IPS-15b (cell line): ENCODE results near the gene MGAT4C.
A peak's percentile ranks its signal among the peaks of the same experiment; 100 is the strongest.
"Not testable (repeated sequence)": the region's sequence is repeated elsewhere in the genome, so short reads cannot be mapped to it uniquely, and the experiment has no call there.

Experiments used
- H3K27me3 ChIP-seq: one replicate; pipeline ENCODE4 v1.6.1; 2013; ENCODE audit warnings: low read length; ENCODE audit not compliant: control insufficient read depth, insufficient read depth
- H3K36me3 ChIP-seq: one replicate; pipeline ENCODE4 v1.6.1; 2013; ENCODE audit warnings: low read length; ENCODE audit not compliant: control insufficient read depth, insufficient read depth
- H3K4me1 ChIP-seq: one replicate; pipeline ENCODE4 v1.6.1; 2013; ENCODE audit warnings: mild to moderate bottlenecking, low read length; ENCODE audit not compliant: control insufficient read depth, insufficient read depth
- H3K4me3 ChIP-seq: one replicate; pipeline ENCODE4 v1.5.1; 2013; ENCODE audit warnings: low read depth, low read length
- H3K9ac ChIP-seq: one replicate; pipeline ENCODE4 v1.6.1; 2013; ENCODE audit warnings: low read depth, mild to moderate bottlenecking, low read length
- H3K9me3 ChIP-seq: one replicate; pipeline ENCODE4 v1.6.1; 2013; ENCODE audit warnings: mild to moderate bottlenecking, low read length; ENCODE audit not compliant: control insufficient read depth, insufficient read depth

Gene MGAT4C

GRCh38 chr12:86256163-86256562 lies at the start of gene MGAT4C:
Gene MGAT4C (minus strand): TSS chr12:86256391.
- H3K9ac ChIP-seq = no peak within 1 kb of the TSS

GRCh38 chr12:86296396-86296795 lies 40.2 kb upstream of the MGAT4C start:
- not testable (repeated sequence) for H3K36me3 ChIP-seq, H3K4me3 ChIP-seq, H3K9ac ChIP-seq, H3K9me3 ChIP-seq, H3K4me1 ChIP-seq, H3K27me3 ChIP-seq

More at GRCh38 chr12:86256163-86256562, at the start of gene MGAT4C:
- H3K27me3 ChIP-seq = no peaks in the 10 kb centered on the region
- no peaks in the 10 kb centered on the region for H3K4me1 ChIP-seq
- no peaks in the 10 kb centered on the region for H3K9me3 ChIP-seq
- H3K4me3 ChIP-seq = no peak within 1 kb of the TSS
- H3K36me3 ChIP-seq = no peaks in the 10 kb centered on the region

GRCh38 chr12:86293682-86294240 lies 37.6 kb upstream of the MGAT4C start:
- H3K4me3 ChIP-seq = no peak overlapping the region
- no peaks in the 10 kb centered on the region for H3K27me3 ChIP-seq
- no peaks in the 10 kb centered on the region for H3K36me3 ChIP-seq
- H3K9ac ChIP-seq = no peak overlapping the region
- no peaks in the 10 kb centered on the region for H3K9me3 ChIP-seq
- no peaks in the 10 kb centered on the region for H3K4me1 ChIP-seq

DNA sequence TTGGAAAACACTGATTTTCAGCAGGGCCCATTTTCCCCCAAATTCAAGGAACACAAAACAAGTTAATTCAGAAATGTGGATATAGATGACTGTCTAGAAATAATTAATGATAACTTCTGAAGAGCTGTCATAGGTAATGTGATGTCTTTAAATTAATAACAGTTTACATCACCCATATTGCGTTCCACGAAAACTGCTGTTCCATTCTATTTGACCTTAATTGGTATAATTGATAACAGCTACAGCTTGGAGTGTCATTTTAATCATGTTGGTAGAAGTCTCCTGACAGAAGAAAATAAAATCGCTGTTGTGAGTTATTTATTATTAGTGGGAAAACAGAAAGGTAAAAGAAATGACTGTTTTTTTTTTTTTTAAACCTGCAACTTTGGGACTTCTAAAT lies 36.3 kb upstream of the MGAT4C start:
- Histone ChIP-seq H3K27me3 (no peaks in the 10 kb centered on the region), H3K4me1 (no peaks in the 10 kb centered on the region), H3K9me3 (no peaks in the 10 kb centered on the region), H3K4me3 (no peak overlapping the region), H3K9ac (no peak overlapping the region), H3K36me3 (no peaks in the 10 kb centered on the region)

DNA sequence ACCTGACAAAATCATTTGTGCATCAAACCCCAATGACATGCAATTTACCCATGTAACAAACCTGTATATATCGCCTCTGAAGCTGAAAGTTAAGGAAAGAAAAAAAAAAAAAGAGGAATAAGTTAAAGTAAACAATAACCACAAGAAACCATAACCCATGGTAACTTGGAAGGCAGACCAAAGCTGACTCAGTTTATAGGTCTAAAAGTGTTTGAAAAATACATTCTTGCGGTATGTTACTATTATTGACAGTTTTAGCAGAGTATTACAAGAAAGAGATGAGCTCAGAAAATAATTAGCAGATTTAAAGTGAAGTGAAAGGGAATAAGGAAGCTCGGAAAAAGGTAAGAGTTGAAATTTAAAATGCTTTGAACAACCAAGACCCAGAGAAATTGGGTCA lies 34.4 kb upstream of the MGAT4C start:
- no peaks in the 10 kb centered on the region for H3K4me1 ChIP-seq
- no peaks in the 10 kb centered on the region for H3K36me3 ChIP-seq
- H3K9me3 ChIP-seq = no peaks in the 10 kb centered on the region
- no peak overlapping the region for H3K9ac ChIP-seq
- H3K27me3 ChIP-seq = no peaks in the 10 kb centered on the region
- no peak overlapping the region for H3K4me3 ChIP-seq

DNA sequence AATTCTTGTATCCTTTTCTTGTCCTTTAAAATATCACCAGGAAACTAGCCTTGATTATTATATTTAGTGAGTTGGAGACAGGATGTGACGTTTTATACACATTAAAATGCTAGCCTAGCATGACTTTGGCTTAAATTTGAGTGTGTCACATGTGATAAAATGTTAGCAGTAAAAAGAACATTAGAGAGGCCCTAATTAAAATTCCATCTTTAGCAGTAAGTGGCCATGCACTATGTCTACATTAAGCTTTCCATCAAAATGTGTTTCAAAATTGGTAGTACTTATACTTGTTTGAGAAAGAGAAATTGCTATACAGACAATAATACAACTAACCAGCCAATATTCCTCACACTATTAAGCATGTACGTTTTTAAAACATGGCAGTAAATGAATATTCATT lies 29.9 kb upstream of the MGAT4C start:
- no peaks in the 10 kb centered on the region for H3K27me3 ChIP-seq

GRCh38 chr12:86283620-86284019 lies 27.4 kb upstream of the MGAT4C start:
- Histone ChIP-seq H3K4me1 (no peaks in the 10 kb centered on the region), H3K9ac (no peak overlapping the region), H3K36me3 (no peaks in the 10 kb centered on the region), H3K27me3 (no peaks in the 10 kb centered on the region), H3K9me3 (no peaks in the 10 kb centered on the region), H3K4me3 (no peak overlapping the region)

More for the DNA sequence above, 29.9 kb upstream of the MGAT4C start:
- H3K9ac ChIP-seq = no peak overlapping the region
- H3K36me3 ChIP-seq = no peaks in the 10 kb centered on the region
- H3K9me3 ChIP-seq = no peaks in the 10 kb centered on the region
- H3K4me1 ChIP-seq = no peaks in the 10 kb centered on the region
- no peak overlapping the region for H3K4me3 ChIP-seq

DNA sequence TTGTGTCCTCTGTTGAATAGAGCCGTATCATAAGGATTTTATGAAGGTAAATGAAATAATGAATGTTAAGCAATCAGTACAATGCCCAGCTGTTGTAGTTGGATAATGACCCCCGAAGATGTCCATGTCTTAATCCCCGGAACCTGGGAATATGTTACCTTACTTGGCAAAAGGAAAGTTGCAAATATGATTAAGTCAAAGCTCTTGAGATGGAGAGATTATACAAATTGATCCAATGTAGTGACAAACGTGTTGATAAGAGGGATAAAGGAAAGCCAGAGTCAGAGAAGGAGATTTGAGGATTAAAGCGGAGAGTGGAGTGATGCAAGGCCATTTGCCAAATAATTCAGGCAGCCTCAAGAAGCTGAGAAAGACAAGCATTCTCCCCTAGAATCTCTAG lies 19.2 kb upstream of the MGAT4C start:
- no peaks in the 10 kb centered on the region for H3K9me3 ChIP-seq

DNA sequence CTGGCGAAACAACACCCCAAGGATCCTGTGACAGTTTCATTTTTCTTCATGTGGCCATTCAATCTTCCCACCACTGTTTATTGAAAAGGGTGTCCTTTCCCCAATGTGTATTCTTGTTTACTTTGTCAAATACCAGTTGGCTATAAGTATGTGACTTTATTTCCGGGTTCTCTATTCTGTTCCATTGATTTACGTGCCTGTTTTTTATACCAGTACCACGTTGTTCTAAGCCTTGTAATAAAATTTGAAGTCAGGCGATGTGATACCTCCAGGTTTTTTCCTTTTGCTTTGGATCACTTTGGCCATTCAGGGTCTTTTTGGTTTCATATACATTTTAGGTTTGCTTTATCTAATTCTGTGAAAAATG lies 9.1 kb upstream of the MGAT4C start:
- Histone ChIP-seq H3K36me3 (no peaks in the 10 kb centered on the region), H3K9ac (no peak overlapping the region), H3K27me3 (no peaks in the 10 kb centered on the region), H3K9me3 (no peaks in the 10 kb centered on the region), H3K4me3 (peak overlapping the region; percentile 65), H3K4me1 (peaks cover 12% of the 10 kb centered on the region)

More for the DNA sequence above, 19.2 kb upstream of the MGAT4C start:
- Histone ChIP-seq H3K27me3 (no peaks in the 10 kb centered on the region), H3K4me3 (no peak overlapping the region), H3K4me1 (no peaks in the 10 kb centered on the region), H3K36me3 (no peaks in the 10 kb centered on the region), H3K9ac (no peak overlapping the region)

DNA sequence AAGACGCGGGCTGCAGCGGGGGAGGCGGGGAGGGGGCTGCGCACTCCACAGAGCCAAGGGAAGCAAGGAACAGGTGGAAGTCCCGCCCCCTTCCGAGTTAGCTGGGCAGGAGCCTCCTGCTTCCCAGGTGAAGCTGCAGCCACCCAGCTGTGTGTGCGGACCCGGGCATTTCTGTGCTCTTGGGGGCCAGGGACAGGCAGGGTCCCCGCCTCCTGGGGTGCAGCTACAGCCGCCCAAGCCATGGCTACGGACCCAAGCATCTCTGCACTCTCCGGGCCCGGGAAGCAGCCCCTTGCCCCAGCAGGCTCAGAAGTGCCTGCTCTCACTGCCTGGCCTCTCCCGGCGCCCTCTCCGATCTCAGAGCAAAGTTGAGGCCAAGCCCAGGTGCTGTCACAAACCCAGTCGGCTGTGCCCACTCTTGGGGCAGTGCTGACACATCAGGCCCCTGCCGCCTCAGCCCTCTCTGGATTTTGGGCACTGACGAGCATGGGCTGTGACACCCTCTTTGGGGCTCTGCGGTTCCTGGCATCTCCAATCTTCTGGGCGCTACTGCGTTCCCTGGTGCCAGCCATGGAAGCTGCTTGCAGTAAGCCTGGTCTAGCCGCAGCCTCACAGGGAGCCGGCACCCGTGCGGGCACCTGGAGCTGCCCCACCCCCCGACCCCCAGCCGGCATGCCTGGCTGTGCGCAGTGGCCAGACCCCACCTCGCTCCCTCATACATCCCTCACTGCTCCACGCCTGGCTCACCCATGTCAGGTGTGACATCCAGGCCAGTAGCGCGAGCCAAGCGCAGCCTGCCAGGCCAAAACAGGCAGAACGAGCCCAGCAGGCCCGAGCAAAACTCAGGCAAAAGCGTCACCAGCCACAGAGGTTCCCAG lies 8.5 kb upstream of the MGAT4C start:
- H3K4me3 ChIP-seq = peak overlapping the region; percentile 65
- H3K27me3 ChIP-seq = no peaks in the 10 kb centered on the region
- H3K9ac ChIP-seq = peak overlapping the region; percentile 48
- H3K4me1 ChIP-seq = peaks cover 12% of the 10 kb centered on the region
- no peaks in the 10 kb centered on the region for H3K36me3 ChIP-seq
- H3K9me3 ChIP-seq = no peaks in the 10 kb centered on the region

- Histone ChIP-seq H3K9me3 (no peaks in the 10 kb centered on the region), H3K4me3 (no peak overlapping the region), H3K9ac (no peak overlapping the region), H3K4me1 (peaks cover 12% of the 10 kb centered on the region), H3K27me3 (no peaks in the 10 kb centered on the region), H3K36me3 (no peaks in the 10 kb centered on the region)
Measured at GRCh38 chr12:86261578-86261977, 5.4 kb upstream of the MGAT4C start.

DNA sequence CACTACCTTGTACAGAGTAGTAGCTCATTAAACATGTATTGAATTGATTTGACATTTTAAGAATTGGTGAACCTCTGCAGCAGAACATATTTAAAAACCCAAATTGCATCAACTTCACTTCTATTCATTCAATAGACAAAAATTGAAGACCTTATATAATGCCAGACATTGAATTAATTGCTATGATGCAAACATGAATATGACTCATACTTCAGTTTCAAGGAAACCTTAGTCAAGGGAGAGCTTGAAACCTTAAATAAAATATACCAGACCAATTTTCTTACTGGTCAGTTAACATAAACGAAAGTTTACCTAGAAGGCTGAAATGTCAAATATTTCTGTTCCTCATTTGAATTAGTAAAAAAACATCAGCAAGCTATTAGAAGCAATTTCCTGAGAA lies 5.0 kb upstream of the MGAT4C start:
- Histone ChIP-seq H3K36me3 (no peaks in the 10 kb centered on the region), H3K27me3 (no peaks in the 10 kb centered on the region), H3K4me1 (peaks cover 12% of the 10 kb centered on the region), H3K9me3 (no peaks in the 10 kb centered on the region), H3K4me3 (no peak overlapping the region), H3K9ac (no peak overlapping the region)
